HUES48 (cell line): ENCODE data around the gene ZNF217.
"Not testable (repeated sequence)": the region's sequence is repeated elsewhere in the genome, so short reads cannot be mapped to it uniquely, and the experiment has no call there.

Source experiments
- H3K27ac ChIP-seq: one replicate; pipeline ENCODE4 v1.7.0; 2013; ENCODE audit warnings: low read depth, low read length, inconsistent platforms
- H3K27me3 ChIP-seq: 2 replicates; pipeline ENCODE4 v1.6.1; 2013; ENCODE audit warnings: mild to moderate bottlenecking, low read length; ENCODE audit not compliant: control insufficient read depth, insufficient read depth
- H3K36me3 ChIP-seq: 2 replicates; pipeline ENCODE4 v1.6.1; 2013; ENCODE audit warnings: low read length; ENCODE audit not compliant: control insufficient read depth, insufficient read depth
- H3K4me1 ChIP-seq: 2 replicates; pipeline ENCODE4 v1.6.1; 2013; ENCODE audit warnings: mild to moderate bottlenecking, low read length; ENCODE audit not compliant: control insufficient read depth, insufficient read depth
- H3K4me3 ChIP-seq: 2 replicates; pipeline ENCODE4 v1.5.1; 2013; ENCODE audit warnings: mild to moderate bottlenecking, low read depth, low read length
- H3K9ac ChIP-seq: 2 replicates; pipeline ENCODE4 v1.6.1; 2013; ENCODE audit warnings: mild to moderate bottlenecking, low read depth, low read length, moderate library complexity
- H3K9me3 ChIP-seq: 2 replicates; pipeline ENCODE4 v1.6.1; 2013; ENCODE audit warnings: low read length; ENCODE audit not compliant: control insufficient read depth, insufficient read depth

Gene ZNF217

GRCh38 chr20:53556267-53556897, 37.3 kb downstream of the ZNF217 start:
- H3K4me1 ChIP-seq, result no peaks in the 10 kb centered on the region
- no peak overlapping the region for H3K9ac ChIP-seq
- H3K36me3 ChIP-seq, result no peaks in the 10 kb centered on the region
- no peaks in the 10 kb centered on the region for H3K27me3 ChIP-seq
- no peaks in the 10 kb centered on the region for H3K9me3 ChIP-seq
- no peak overlapping the region for H3K4me3 ChIP-seq
- H3K27ac ChIP-seq, result no peak overlapping the region

GRCh38 chr20:53555816-53556215, 37.8 kb downstream of the ZNF217 start:
- Histone ChIP-seq H3K36me3 (no peaks in the 10 kb centered on the region), H3K4me1 (no peaks in the 10 kb centered on the region), H3K4me3 (no peak overlapping the region), H3K27ac (no peak overlapping the region), H3K27me3 (no peaks in the 10 kb centered on the region), H3K9me3 (no peaks in the 10 kb centered on the region), H3K9ac (no peak overlapping the region)

GRCh38 chr20:53555081-53555480, 38.6 kb downstream of the ZNF217 start:
- H3K9ac ChIP-seq, result no peak overlapping the region
- H3K27me3 ChIP-seq, result no peaks in the 10 kb centered on the region
- no peak overlapping the region for H3K27ac ChIP-seq
- H3K36me3 ChIP-seq, result no peaks in the 10 kb centered on the region
- H3K4me1 ChIP-seq, result no peaks in the 10 kb centered on the region
- H3K9me3 ChIP-seq, result no peaks in the 10 kb centered on the region
- H3K4me3 ChIP-seq, result no peak overlapping the region

- not testable (repeated sequence) for H3K36me3 ChIP-seq, H3K4me3 ChIP-seq, H3K27me3 ChIP-seq, H3K4me1 ChIP-seq, H3K9me3 ChIP-seq, H3K9ac ChIP-seq, H3K27ac ChIP-seq
Measured at GRCh38 chr20:53552572-53552893, 41.1 kb downstream of the ZNF217 start.

- not testable (repeated sequence) for H3K27ac ChIP-seq, H3K36me3 ChIP-seq, H3K4me1 ChIP-seq, H3K9ac ChIP-seq, H3K4me3 ChIP-seq, H3K27me3 ChIP-seq, H3K9me3 ChIP-seq
Measured at GRCh38 chr20:53551719-53552571, 41.7 kb downstream of the ZNF217 start.

GRCh38 chr20:53550280-53551187, 43.1 kb downstream of the ZNF217 start:
- Histone ChIP-seq H3K4me1 (peaks cover 6% of the 10 kb centered on the region), H3K9me3 (no peaks in the 10 kb centered on the region), H3K9ac (no peak overlapping the region), H3K4me3 (no peak overlapping the region), H3K27ac (no peak overlapping the region), H3K36me3 (no peaks in the 10 kb centered on the region), H3K27me3 (no peaks in the 10 kb centered on the region)

- H3K4me1 ChIP-seq, result peaks cover 6% of the 10 kb centered on the region
- no peak overlapping the region for H3K4me3 ChIP-seq
- no peaks in the 10 kb centered on the region for H3K27me3 ChIP-seq
- no peaks in the 10 kb centered on the region for H3K36me3 ChIP-seq
- H3K9me3 ChIP-seq, result no peaks in the 10 kb centered on the region
- H3K9ac ChIP-seq, result no peak overlapping the region
- H3K27ac ChIP-seq, result no peak overlapping the region
Measured at GRCh38 chr20:53547664-53548239, 45.9 kb downstream of the ZNF217 start.

- H3K27ac ChIP-seq, result no peak overlapping the region
- no peak overlapping the region for H3K4me3 ChIP-seq
Measured at GRCh38 chr20:53539516-53539915, 54.1 kb downstream of the ZNF217 start.

GRCh38 chr20:53536382-53536781, 57.3 kb downstream of the ZNF217 start:
- not testable (repeated sequence) for H3K27ac ChIP-seq, H3K4me3 ChIP-seq, H3K36me3 ChIP-seq, H3K4me1 ChIP-seq, H3K27me3 ChIP-seq, H3K9me3 ChIP-seq, H3K9ac ChIP-seq

More at GRCh38 chr20:53539516-53539915, 54.1 kb downstream of the ZNF217 start:
- no peaks in the 10 kb centered on the region for H3K9me3 ChIP-seq
- H3K4me1 ChIP-seq, result no peaks in the 10 kb centered on the region
- no peaks in the 10 kb centered on the region for H3K27me3 ChIP-seq
- H3K9ac ChIP-seq, result no peak overlapping the region
- H3K36me3 ChIP-seq, result no peaks in the 10 kb centered on the region

GRCh38 chr20:53535878-53536277, 57.8 kb downstream of the ZNF217 start:
- no peak overlapping the region for H3K4me3 ChIP-seq
- no peaks in the 10 kb centered on the region for H3K36me3 ChIP-seq
- H3K4me1 ChIP-seq, result no peaks in the 10 kb centered on the region
- no peak overlapping the region for H3K9ac ChIP-seq
- H3K27ac ChIP-seq, result no peak overlapping the region
- H3K27me3 ChIP-seq, result no peaks in the 10 kb centered on the region
- no peaks in the 10 kb centered on the region for H3K9me3 ChIP-seq
